ENCODE data around the gene RPRD1B.

- TF ChIP-seq CTCF (IDR thresholded peaks at IDR 0.05) (no peak), POLR2A (IDR thresholded peaks at IDR 0.05) (no peak)
Observed at GRCh38 chr20:37991157-37991866, 42.2 kb upstream of the RPRD1B start.

Measured in esophagus squamous epithelium (tissue), 4 donors.